ENCODE results near the gene GDF10.

The GDF10 gene

DNA sequence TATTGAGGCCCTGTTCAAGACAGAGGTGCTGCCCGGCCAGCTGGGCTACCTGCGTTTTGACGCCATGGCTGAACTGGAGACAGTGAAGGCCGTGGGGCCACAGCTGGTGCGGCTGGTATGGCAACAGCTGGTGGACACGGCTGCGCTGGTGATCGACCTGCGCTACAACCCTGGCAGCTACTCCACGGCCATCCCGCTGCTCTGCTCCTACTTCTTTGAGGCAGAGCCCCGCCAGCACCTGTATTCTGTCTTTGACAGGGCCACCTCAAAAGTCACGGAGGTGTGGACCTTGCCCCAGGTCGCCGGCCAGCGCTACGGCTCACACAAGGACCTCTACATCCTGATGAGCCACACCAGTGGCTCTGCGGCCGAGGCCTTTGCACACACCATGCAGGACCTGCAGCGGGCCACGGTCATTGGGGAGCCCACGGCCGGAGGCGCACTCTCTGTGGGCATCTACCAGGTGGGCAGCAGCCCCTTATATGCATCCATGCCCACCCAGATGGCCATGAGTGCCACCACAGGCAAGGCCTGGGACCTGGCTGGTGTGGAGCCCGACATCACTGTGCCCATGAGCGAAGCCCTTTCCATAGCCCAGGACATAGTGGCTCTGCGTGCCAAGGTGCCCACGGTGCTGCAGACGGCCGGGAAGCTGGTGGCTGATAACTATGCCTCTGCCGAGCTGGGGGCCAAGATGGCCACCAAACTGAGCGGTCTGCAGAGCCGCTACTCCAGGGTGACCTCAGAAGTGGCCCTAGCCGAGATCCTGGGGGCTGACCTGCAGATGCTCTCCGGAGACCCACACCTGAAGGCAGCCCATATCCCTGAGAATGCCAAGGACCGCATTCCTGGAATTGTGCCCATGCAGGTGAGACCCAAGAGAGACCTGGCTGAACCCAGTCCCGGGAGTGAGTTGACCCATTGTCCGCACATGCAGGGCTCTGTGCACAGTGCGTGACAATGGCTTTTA lies 51.0 kb downstream of the GDF10 start:
- peaks cover 13% of the 10 kb centered on the region for H3K27me3 ChIP-seq (replicated peaks; ENCODE audit: control insufficient read depth, insufficient read depth, low read length)
- H3K4me3 ChIP-seq (ENCODE audit: low read length), result no peak overlapping the region
- no peaks in the 10 kb centered on the region for H3K9me3 ChIP-seq (ENCODE audit: control insufficient read depth, low read length)
- no peak for DNase-seq (ENCODE audit: low read depth)
- no peaks in the 10 kb centered on the region for H3K36me3 ChIP-seq (ENCODE audit: control insufficient read depth, insufficient read depth, low read length, severe bottlenecking)
- no peaks in the 10 kb centered on the region for H3K4me1 ChIP-seq (ENCODE audit: control insufficient read depth, insufficient read depth, low read length)
- no peak overlapping the region for H3K9ac ChIP-seq (ENCODE audit: low read length)

DNA sequence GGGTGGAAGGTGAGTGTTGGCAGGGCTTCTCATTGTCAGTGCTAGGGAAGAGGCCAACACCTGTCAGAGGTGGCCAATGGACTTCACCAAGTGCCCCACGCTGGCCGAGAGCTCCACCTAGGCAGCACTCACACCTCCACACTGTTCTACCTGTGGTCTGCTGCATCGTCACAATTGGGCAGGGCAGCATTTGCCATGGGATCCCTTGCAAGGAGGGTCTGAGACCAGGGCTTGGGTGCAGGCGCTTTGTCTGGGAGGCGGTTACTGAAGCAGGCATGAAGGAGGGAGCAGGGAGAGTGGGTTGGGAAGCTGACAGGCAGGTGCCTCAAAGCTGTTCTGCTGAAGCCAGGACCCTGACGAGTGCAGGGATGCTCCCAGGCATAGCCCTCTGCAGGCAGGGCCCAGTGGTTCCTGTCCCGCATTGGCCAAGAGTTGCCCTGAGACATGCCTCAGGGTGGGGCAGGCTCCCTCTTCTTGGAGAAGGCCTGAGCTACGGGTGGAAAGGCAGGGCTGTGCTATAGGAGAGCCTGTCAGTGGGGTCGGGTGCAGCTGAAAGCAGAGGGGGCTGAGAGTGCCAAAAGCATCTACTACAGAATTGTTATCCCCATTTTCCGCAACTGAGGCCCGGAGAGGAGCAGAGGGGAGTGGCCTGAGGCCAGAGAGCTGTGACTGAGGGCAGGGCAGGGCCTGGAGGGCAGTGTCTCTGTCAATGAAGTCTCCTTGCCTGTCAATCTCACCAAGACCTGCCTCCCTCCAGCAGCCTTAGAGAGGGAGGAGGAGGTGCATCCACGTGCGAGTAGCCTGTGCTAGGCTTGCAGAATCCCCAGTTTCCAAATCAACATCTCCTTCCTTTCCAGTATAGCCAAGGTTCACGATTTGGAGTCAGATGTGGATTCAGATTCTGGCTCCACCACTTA lies 52.2 kb downstream of the GDF10 start:
- H3K9ac ChIP-seq (ENCODE audit: low read length), result no peak overlapping the region
- no peak for DNase-seq (ENCODE audit: low read depth)
- H3K27me3 ChIP-seq (replicated peaks; ENCODE audit: control insufficient read depth, insufficient read depth, low read length), result peaks cover 10% of the 10 kb centered on the region
- H3K4me1 ChIP-seq (ENCODE audit: control insufficient read depth, insufficient read depth, low read length), result no peaks in the 10 kb centered on the region
- no peaks in the 10 kb centered on the region for H3K36me3 ChIP-seq (ENCODE audit: control insufficient read depth, insufficient read depth, low read length, severe bottlenecking)
- H3K4me3 ChIP-seq (ENCODE audit: low read length), result no peak overlapping the region
- H3K9me3 ChIP-seq (ENCODE audit: control insufficient read depth, low read length), result no peaks in the 10 kb centered on the region

DNA sequence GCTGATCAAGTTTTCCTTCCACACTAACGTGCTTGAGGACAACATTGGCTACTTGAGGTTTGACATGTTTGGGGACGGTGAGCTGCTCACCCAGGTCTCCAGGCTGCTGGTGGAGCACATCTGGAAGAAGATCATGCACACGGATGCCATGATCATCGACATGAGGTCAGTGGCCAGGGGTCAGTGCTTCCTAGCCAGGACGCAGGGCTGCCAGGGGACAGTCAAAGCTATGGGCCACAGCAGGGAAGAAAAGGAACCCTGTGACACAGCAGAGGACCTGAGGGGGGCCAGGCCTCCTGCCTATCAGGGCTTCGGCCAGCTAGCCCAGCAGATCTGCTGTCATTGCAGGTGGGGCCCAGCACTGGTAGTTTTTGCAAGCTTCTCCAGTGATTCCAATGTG lies 53.4 kb downstream of the GDF10 start:
- Histone ChIP-seq H3K9ac (ENCODE audit: low read length) (no peak overlapping the region), H3K4me1 (ENCODE audit: control insufficient read depth, insufficient read depth, low read length) (no peaks in the 10 kb centered on the region), H3K27me3 (replicated peaks; ENCODE audit: control insufficient read depth, insufficient read depth, low read length) (peaks cover 10% of the 10 kb centered on the region), H3K9me3 (ENCODE audit: control insufficient read depth, low read length) (no peaks in the 10 kb centered on the region), H3K4me3 (ENCODE audit: low read length) (no peak overlapping the region), H3K36me3 (ENCODE audit: control insufficient read depth, insufficient read depth, low read length, severe bottlenecking) (no peaks in the 10 kb centered on the region)
- DNase-seq (ENCODE audit: low read depth), result no peak

- no peaks in the 10 kb centered on the region for H3K36me3 ChIP-seq (ENCODE audit: control insufficient read depth, insufficient read depth, low read length, severe bottlenecking)
- H3K9me3 ChIP-seq (ENCODE audit: control insufficient read depth, low read length), result no peaks in the 10 kb centered on the region
Observed at GRCh38 chr10:47354165-47354564, 54.2 kb downstream of the GDF10 start.

DNA sequence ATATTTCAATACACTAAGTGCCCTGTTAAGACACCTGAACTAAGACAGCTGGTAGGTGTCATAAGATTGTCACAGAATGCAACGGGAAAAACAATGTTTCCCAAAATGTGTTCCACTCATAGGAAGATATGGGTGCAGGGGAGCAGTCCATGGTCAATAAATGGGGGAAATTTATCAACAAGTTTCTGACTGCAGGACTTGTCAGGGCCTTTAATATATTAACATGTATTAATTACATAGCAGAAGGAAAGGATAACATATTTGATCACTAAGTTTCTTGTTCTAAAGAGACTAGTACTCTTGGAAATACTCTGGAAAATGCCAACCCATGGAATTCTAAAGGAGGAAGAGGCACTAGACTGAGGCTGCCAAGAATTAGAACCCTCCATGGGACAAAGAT lies 54.9 kb downstream of the GDF10 start:
- no peak for DNase-seq (ENCODE audit: low read depth)
- no peak overlapping the region for H3K4me3 ChIP-seq (ENCODE audit: low read length)
- H3K36me3 ChIP-seq (ENCODE audit: control insufficient read depth, insufficient read depth, low read length, severe bottlenecking), result no peaks in the 10 kb centered on the region
- no peaks in the 10 kb centered on the region for H3K4me1 ChIP-seq (ENCODE audit: control insufficient read depth, insufficient read depth, low read length)
- no peaks in the 10 kb centered on the region for H3K9me3 ChIP-seq (ENCODE audit: control insufficient read depth, low read length)
- H3K27me3 ChIP-seq (replicated peaks; ENCODE audit: control insufficient read depth, insufficient read depth, low read length), result peaks cover 17% of the 10 kb centered on the region
- no peak overlapping the region for H3K9ac ChIP-seq (ENCODE audit: low read length)

More at GRCh38 chr10:47354165-47354564, 54.2 kb downstream of the GDF10 start:
- H3K4me1 ChIP-seq (ENCODE audit: control insufficient read depth, insufficient read depth, low read length), result no peaks in the 10 kb centered on the region
- no peak overlapping the region for H3K9ac ChIP-seq (ENCODE audit: low read length)
- no peak for DNase-seq (ENCODE audit: low read depth)
- H3K27me3 ChIP-seq (replicated peaks; ENCODE audit: control insufficient read depth, insufficient read depth, low read length), result peaks cover 17% of the 10 kb centered on the region
- H3K4me3 ChIP-seq (ENCODE audit: low read length), result no peak overlapping the region

DNA sequence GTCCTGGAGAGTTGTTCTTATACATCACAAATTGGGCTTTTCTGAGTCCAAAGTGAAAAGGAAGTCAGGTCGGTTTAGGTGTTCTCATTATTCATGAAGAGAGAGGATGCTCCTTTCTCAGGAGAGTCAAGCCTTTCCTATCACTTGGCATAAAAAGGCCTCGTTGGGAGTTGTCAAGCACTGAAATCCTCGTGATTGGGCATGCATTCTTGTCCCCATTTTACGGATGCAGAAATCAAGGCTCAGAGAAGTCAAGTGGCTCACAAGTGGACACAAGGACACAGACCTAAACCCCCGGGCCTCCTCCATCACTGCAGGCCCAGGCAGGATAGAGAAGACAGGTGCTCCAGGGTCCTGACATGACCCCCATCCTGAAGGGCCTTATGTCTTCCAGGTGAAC lies 56.7 kb downstream of the GDF10 start:
- no peaks in the 10 kb centered on the region for H3K9me3 ChIP-seq (ENCODE audit: control insufficient read depth, low read length)
- DNase-seq (ENCODE audit: low read depth), result no peak
- no peaks in the 10 kb centered on the region for H3K36me3 ChIP-seq (ENCODE audit: control insufficient read depth, insufficient read depth, low read length, severe bottlenecking)
- H3K4me1 ChIP-seq (ENCODE audit: control insufficient read depth, insufficient read depth, low read length), result no peaks in the 10 kb centered on the region
- H3K4me3 ChIP-seq (ENCODE audit: low read length), result no peak overlapping the region
- H3K9ac ChIP-seq (ENCODE audit: low read length), result no peak overlapping the region
- H3K27me3 ChIP-seq (replicated peaks; ENCODE audit: control insufficient read depth, insufficient read depth, low read length), result peaks cover 14% of the 10 kb centered on the region

DNA sequence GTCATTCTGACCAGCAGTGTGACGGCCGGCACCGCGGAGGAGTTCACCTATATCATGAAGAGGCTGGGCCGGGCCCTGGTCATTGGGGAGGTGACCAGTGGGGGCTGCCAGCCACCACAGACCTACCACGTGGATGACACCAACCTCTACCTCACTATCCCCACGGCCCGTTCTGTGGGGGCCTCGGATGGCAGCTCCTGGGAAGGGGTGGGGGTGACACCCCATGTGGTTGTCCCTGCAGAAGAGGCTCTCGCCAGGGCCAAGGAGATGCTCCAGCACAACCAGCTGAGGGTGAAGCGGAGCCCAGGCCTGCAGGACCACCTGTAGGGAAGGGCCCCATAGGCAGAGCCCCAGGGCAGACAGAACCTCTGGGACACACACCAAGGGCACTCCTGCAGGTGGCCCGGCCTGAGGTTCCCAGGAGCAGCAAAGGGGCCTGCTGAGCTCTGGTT lies 57.2 kb downstream of the GDF10 start:
- no peak for DNase-seq (ENCODE audit: low read depth)
- Histone ChIP-seq H3K9ac (ENCODE audit: low read length) (no peak overlapping the region), H3K4me1 (ENCODE audit: control insufficient read depth, insufficient read depth, low read length) (no peaks in the 10 kb centered on the region), H3K9me3 (ENCODE audit: control insufficient read depth, low read length) (no peaks in the 10 kb centered on the region), H3K27me3 (replicated peaks; ENCODE audit: control insufficient read depth, insufficient read depth, low read length) (peaks cover 16% of the 10 kb centered on the region), H3K4me3 (ENCODE audit: low read length) (no peak overlapping the region), H3K36me3 (ENCODE audit: control insufficient read depth, insufficient read depth, low read length, severe bottlenecking) (no peaks in the 10 kb centered on the region)

DNA sequence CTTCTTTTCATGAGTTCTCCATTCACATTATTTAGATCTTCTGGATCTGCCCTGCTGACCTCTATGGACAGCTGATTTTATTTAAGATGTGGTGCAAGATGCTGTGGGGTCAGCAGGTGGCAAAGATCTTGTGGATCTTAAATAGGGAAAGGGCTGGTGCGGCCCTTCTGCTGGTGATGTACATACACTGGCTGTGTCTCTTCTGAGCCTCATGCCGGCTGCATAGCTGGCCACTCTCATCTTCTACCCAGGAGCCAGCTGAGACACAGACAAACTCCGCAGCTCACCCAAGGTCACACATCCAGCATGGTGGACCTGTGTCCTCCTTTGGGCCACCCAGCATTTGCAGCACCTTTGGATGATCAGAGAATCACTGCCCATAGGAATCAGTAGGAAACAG lies 57.9 kb downstream of the GDF10 start:
- Histone ChIP-seq H3K9ac (ENCODE audit: low read length) (no peak overlapping the region), H3K4me3 (ENCODE audit: low read length) (no peak overlapping the region), H3K36me3 (ENCODE audit: control insufficient read depth, insufficient read depth, low read length, severe bottlenecking) (no peaks in the 10 kb centered on the region), H3K4me1 (ENCODE audit: control insufficient read depth, insufficient read depth, low read length) (no peaks in the 10 kb centered on the region), H3K27me3 (replicated peaks; ENCODE audit: control insufficient read depth, insufficient read depth, low read length) (peaks cover 15% of the 10 kb centered on the region), H3K9me3 (ENCODE audit: control insufficient read depth, low read length) (no peaks in the 10 kb centered on the region)
- DNase-seq (ENCODE audit: low read depth), result no peak

DNA sequence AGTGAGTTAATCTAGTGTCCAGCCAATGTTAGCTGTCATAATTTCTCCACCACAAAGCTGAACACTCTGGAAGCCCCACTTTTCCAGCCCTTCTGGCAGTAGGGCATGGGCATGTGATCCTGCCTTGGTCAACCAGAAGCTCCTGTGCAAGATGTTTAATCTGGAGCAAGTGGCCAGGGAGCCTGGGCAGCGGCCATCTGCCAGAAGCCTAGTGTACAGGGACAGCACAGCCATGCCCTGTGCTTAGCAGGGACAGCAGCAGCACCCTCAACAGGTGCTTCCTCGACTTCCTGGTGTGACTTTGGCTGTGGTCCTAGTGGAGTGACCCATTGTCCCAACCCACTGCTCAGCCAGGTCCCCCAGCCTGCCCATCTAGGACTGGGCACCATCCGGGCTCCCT lies 58.5 kb downstream of the GDF10 start:
- Histone ChIP-seq H3K9me3 (ENCODE audit: control insufficient read depth, low read length) (no peaks in the 10 kb centered on the region), H3K27me3 (replicated peaks; ENCODE audit: control insufficient read depth, insufficient read depth, low read length) (peaks cover 15% of the 10 kb centered on the region), H3K4me1 (ENCODE audit: control insufficient read depth, insufficient read depth, low read length) (no peaks in the 10 kb centered on the region), H3K9ac (ENCODE audit: low read length) (no peak overlapping the region), H3K4me3 (ENCODE audit: low read length) (no peak overlapping the region), H3K36me3 (ENCODE audit: control insufficient read depth, insufficient read depth, low read length, severe bottlenecking) (no peaks in the 10 kb centered on the region)
- DNase-seq (ENCODE audit: low read depth), result no peak

DNA sequence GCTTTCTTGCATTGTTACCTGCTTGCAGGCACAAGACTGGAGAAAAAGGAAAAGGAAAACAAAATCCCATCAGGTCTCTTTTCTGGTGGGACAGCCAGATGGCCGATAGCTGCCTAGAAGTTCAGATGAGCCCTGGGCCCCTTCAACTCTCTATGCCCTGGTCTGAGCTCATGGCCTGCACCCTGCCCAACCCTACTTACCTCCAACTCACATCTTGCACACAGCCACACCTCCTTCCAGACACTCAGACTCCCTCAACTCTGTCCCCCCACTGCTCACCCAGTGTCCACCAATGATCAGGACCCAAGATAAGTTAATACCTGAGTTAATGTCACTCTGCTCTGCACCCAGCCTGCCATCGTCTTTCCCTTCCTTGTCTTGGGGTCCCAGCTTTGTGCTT lies 59.1 kb downstream of the GDF10 start:
- H3K4me3 ChIP-seq (ENCODE audit: low read length), result no peak overlapping the region
- H3K9me3 ChIP-seq (ENCODE audit: control insufficient read depth, low read length), result no peaks in the 10 kb centered on the region
- H3K27me3 ChIP-seq (replicated peaks; ENCODE audit: control insufficient read depth, insufficient read depth, low read length), result peaks cover 15% of the 10 kb centered on the region
- H3K4me1 ChIP-seq (ENCODE audit: control insufficient read depth, insufficient read depth, low read length), result no peaks in the 10 kb centered on the region
- DNase-seq (ENCODE audit: low read depth), result no peak
- H3K9ac ChIP-seq (ENCODE audit: low read length), result no peak overlapping the region
- no peaks in the 10 kb centered on the region for H3K36me3 ChIP-seq (ENCODE audit: control insufficient read depth, insufficient read depth, low read length, severe bottlenecking)

Measured in adipocyte (in vitro differentiated cells).